Stimulated activated CD4-positive, alpha-beta T cell treated with anti-CD3 and anti-CD28 coated beads, Interleukin-4, amount 100 ng/mL, for 1 hour (primary cell): ENCODE measurements around the gene OR5K3.

Experiments used
- DNase-seq: peaks from one replicate; pipeline ENCODE4 v3.0.0-alpha.2; 2020

Gene OR5K3

DNA sequence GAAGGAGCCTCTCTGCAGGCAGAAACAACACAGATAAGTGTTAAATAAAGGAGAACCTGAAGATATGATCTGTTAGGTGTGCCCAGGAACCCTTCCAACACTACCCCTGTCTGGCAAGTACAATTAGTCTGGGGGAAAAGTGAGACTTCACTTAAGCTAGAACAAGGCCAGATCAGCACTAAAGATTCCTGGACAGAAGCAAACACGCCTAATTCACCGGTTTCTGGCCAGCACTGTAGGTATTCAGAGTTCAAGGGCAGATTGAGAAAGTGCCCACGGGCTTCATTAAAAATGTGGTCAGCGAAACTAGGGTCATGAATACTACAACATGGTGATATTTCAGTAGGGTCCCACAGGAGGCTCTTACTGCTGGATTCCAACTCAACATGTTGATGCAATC is 43.9 kb downstream of the OR5K3 start:
- DNase-seq = no peak

DNA sequence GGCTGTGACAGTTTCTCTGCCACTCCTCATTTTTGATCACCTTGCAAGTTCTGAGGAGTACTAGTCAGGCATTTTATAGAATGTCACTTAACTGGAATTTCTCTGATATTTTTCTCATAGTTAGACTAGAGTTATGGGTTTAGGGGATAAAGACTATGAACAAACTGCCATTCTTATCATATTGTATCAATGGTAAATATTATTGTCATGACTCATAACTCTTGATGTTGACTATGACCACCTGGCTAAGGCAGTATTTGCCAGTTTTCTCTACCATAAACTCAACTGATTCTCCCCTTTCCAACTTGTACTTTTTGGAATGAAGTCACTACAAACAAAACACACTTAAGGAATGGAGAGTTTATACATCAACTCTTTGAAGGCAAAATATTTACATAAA is 49.8 kb downstream of the OR5K3 start:
- no peak for DNase-seq
